Stomach (tissue), 9 donors: ENCODE measurements around the gene PPP1R15A. TPM values are rescaled to one million over a fixed set of nuclear protein-coding genes. Genes with fewer than 3 reads are reported as not detected.
"Not testable (repeated sequence)": the region's sequence is repeated elsewhere in the genome, so short reads cannot be mapped to it uniquely, and the experiment has no call there.

Experiments
- DNase-seq, 2 donors: peaks; one replicate each; pipeline versions ENCODE4 v3.0.0 to v3.0.0-alpha.2; 2013 to 2019
- H3K27ac ChIP-seq, 5 donors: fragments of 200-600 bp in 4 of 5; sonication (generic) in 4 of 5; one replicate each; pipeline ENCODE4 v1.5.1; 2013 to 2019; ENCODE audit warnings: mild to moderate bottlenecking in 1 of 5, moderate library complexity in 1 of 5
- H3K27me3 ChIP-seq, 3 donors: fragments of 200-600 bp; sonication (generic); one replicate each; pipeline ENCODE4 v1.5.1; 2017 to 2019; ENCODE audit warnings: mixed run types in 1 of 3
- H3K36me3 ChIP-seq, 4 donors: fragments of 200-600 bp; sonication (generic); 1 replicate in 3 of 4; 2 replicates in 1 of 4; pipeline ENCODE4 v1.5.1; 2016 to 2019
- H3K4me1 ChIP-seq, 4 donors: fragments of 200-600 bp; sonication (generic); one replicate each; pipeline ENCODE4 v1.5.1; 2016 to 2019
- H3K4me3 ChIP-seq, 4 donors: fragments of 200-600 bp; sonication (generic) in 3 of 4; one replicate each; pipeline ENCODE4 v1.5.1; 2016 to 2019; ENCODE audit warnings: mild to moderate bottlenecking in 1 of 4
- H3K9me3 ChIP-seq, 4 donors: fragments of 200-600 bp; sonication (generic); one replicate each; pipeline ENCODE4 v1.5.1; 2016 to 2019
- EP300 ChIP-seq: sonication (generic); formaldehyde crosslinking; IDR thresholded peaks from one replicate; pipeline ENCODE4 v1.6.1; 2017; ENCODE audit warnings: antibody characterized with exemption
- POLR2A ChIP-seq, 4 donors: fragments of 450-650 bp; IDR thresholded peaks; one replicate each; pipeline ENCODE4 v1.6.1; 2016; ENCODE audit warnings: antibody characterized with exemption in 4 of 4, control low read depth in 2 of 4, mild to moderate bottlenecking in 1 of 4, moderate library complexity in 1 of 4
- POLR2AphosphoS5 ChIP-seq, 3 donors: sonication (generic); formaldehyde crosslinking; IDR thresholded peaks; one replicate each; pipeline ENCODE4 v1.6.1; 2016; ENCODE audit warnings: antibody characterized with exemption in 3 of 3
- WGBS, 5 donors: extraction: QIAGEN DNeasy Blood & Tissue Kit in 3 of 5; methylation state at CpG; one replicate each; pipeline versions ENCODE4 v1.1.5 to v1.1.7; 2013 to 2018; 5-methylcytosine and 5-hydroxymethylcytosine counted together
- intact Hi-C: fragments of 100-400 bp; cut with DNase I; formaldehyde crosslinking; loops from one replicate; pipeline ENCODE4 v1.15.1; 2023; ENCODE audit warnings: low total_unique reads
- polyA plus RNA-seq, 3 donors: library from polyadenylated mRNA; stranded (reverse); fragments of 200-250 nt; gene quantifications; one replicate each; pipeline ENCODE4 v1.2.3, GENCODE V29; 2013
- total RNA-seq, 5 donors: library from RNA; depleted of rRNA; stranded (reverse); fragments of >200 nt; gene quantifications; one replicate each; pipeline versions ENCODE4 v1.1.0 to v1.2.3, GENCODE V29; 2014 to 2016
- TF ChIP-seq, protein P1 (sequence below), 7 experiments: fragments of 450-650 bp in 4 of 7; fragments of 200-600 bp in 3 of 7; sonication (generic) in 3 of 7; IDR thresholded peaks; one replicate each; pipeline ENCODE4 v1.5.1; 2016 to 2019; ENCODE audit warnings: antibody characterized with exemption in 7 of 7, control low read depth in 2 of 7, mild to moderate bottlenecking in 1 of 7
- donor health status: healthy with polysubstance abuse.
- donor health status: Bipolar disorder and iron deficiency.
- donor health status: healthy.

The PPP1R15A gene
- total and polyA plus RNA-seq, 8 donors: 14.6 to 107 (median 36.1) TPM

DNA sequence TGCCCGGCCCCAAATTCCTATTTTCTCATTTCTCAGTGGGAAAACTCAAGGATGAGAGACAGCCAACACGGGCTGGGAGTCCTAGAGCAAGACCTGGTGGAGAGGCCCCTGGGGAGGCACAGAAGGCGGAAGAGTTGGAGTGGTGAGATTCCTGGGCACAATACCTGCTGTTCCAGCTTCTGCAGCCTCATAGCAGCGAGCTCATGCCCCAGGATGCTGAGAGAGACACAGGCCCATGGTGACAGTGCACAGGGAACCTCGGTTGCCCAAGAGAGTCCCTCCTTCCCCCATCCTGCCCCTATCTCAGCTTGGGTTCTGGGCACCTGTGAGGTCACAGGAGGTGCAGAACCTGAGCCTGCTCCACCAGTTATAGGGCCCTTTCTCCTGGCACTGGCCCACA is 25.0 kb downstream of the PPP1R15A start:
- intact Hi-C loops: no loop called here
- H3K27me3 ChIP-seq: peaks cover 0 to 25% (median 0%) of the 10 kb centered on the region in 3 donors
- no peak overlapping the region for H3K4me3 ChIP-seq
- H3K36me3 ChIP-seq: peaks cover 0 to 8% (median 3%) of the 10 kb centered on the region in 4 donors
- peak overlapping the region in 4 of 5 donors; percentile 58 to 81 (median 64) for H3K27ac ChIP-seq
- TF ChIP-seq POLR2A (IDR thresholded peaks at IDR 0.05) (no peak), POLR2AphosphoS5 (IDR thresholded peaks at IDR 0.05) (no peak), EP300 (no peak)
- TF ChIP-seq, protein P1, sequence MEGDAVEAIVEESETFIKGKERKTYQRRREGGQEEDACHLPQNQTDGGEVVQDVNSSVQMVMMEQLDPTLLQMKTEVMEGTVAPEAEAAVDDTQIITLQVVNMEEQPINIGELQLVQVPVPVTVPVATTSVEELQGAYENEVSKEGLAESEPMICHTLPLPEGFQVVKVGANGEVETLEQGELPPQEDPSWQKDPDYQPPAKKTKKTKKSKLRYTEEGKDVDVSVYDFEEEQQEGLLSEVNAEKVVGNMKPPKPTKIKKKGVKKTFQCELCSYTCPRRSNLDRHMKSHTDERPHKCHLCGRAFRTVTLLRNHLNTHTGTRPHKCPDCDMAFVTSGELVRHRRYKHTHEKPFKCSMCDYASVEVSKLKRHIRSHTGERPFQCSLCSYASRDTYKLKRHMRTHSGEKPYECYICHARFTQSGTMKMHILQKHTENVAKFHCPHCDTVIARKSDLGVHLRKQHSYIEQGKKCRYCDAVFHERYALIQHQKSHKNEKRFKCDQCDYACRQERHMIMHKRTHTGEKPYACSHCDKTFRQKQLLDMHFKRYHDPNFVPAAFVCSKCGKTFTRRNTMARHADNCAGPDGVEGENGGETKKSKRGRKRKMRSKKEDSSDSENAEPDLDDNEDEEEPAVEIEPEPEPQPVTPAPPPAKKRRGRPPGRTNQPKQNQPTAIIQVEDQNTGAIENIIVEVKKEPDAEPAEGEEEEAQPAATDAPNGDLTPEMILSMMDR (IDR thresholded peaks at IDR 0.05): no peak
- H3K9me3 ChIP-seq: no peaks in the 10 kb centered on the region
- H3K4me1 ChIP-seq: peaks cover 15 to 42% (median 33%) of the 10 kb centered on the region in 4 donors
- 71 to 87% (median 82%) methylated on average over 5 of the region's 5 CpGs for WGBS, 5 donors
- DNase-seq: no peak

DNA sequence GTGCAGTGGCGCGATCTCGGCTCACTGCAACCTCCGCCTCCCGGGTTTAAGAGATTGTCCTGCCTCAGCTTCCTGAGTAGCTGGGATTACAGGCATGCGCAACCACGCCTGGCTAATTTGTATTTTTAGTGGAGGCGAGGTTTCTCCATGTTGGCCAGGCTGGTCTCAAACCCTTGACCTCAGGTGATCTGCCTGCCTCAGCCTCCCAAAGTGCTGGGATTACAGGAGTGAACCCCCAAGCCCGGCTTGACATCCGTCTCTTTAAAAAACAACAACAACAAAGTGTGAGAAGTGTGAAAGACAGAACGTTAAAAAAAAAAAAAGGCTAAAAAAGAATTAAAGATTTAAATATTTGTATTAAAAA is 27.1 kb downstream of the PPP1R15A start:
- Histone ChIP-seq H3K4me3 (peak overlapping the region; percentile 82 to 93 (median 86)), H3K36me3 (peaks cover 0 to 15% (median 8%) of the 10 kb centered on the region in 4 donors), H3K4me1 (peaks cover 23 to 52% (median 42%) of the 10 kb centered on the region in 4 donors), H3K27ac (peak overlapping the region; percentile 83 to 97 (median 94)), H3K27me3 (peaks cover 0 to 19% (median 0%) of the 10 kb centered on the region in 3 donors)
- H3K9me3 ChIP-seq, intact Hi-C loops, DNase-seq: not testable (repeated sequence)
- WGBS, 5 donors: 76 to 81% (median 77%) methylated on average over 11 of the region's 11 CpGs

DNA sequence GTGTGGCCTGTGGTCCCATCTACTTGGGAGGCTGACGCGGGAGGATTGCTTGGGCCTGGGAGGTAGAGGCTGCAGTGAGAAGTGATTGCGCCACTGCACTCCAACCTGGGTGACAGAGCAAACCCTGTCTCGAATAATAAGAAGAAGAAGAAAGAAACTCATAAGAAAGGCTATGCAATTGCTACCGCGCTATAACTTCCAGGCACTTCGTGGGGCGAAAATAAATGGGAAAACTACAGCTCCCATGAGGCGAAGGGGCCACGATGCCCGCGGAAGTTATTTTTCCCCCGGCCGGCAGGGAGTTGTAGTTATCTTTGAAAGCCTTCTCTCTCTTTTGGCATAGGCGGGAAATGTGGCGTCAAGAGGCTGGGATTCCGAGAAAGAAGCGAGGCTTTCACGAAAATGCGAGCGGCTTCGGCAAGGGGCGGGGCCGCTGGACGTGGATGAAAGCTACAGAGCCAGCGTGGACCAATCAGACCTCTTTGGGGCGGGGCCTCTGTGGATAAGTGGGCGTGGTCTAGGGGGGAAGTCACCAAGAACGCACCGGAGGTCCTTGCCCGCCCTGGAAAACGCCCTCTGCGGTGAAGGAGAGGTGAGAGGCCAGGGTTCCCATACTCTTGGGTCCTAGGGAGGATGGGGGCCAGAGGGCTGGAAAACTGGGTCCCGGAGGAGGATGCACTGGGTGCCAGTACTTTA is 27.7 kb downstream of the PPP1R15A start, which contains the start of gene NUCB1:
Gene NUCB1 (plus strand): TSS at position 532 of the 696 bp plus-strand sequence. CDS start 485 bp downstream, outside the sequence.
- DNase-seq: peak; percentile 99 to 100
- intact Hi-C loops: no loop called here
- Histone ChIP-seq H3K9me3 (no peaks in the 10 kb centered on the region), H3K4me3 (peak within 1 kb of the TSS; percentile 82 to 93 (median 86)), H3K27ac (peak within 1 kb of the TSS; percentile 83 to 97 (median 94)), H3K36me3 (peaks cover 3 to 21% (median 13%) of the 10 kb centered on the region in 4 donors), H3K4me1 (peaks cover 23 to 52% (median 42%) of the 10 kb centered on the region in 4 donors), H3K27me3 (peaks cover 0 to 13% (median 0%) of the 10 kb centered on the region in 3 donors)
- TF ChIP-seq POLR2AphosphoS5 (IDR thresholded peaks at IDR 0.05) (peak; percentile 62 to 93 (median 85)), EP300 (peak; percentile 73), POLR2A (IDR thresholded peaks at IDR 0.05) (no peak)
- TF ChIP-seq, protein P1 (IDR thresholded peaks at IDR 0.05): peak in 2 of 7 experiments; percentile 16 to 38
- WGBS, 5 donors: 6 to 8% (median 7%) methylated on average over 34 of the region's 34 CpGs

DNA sequence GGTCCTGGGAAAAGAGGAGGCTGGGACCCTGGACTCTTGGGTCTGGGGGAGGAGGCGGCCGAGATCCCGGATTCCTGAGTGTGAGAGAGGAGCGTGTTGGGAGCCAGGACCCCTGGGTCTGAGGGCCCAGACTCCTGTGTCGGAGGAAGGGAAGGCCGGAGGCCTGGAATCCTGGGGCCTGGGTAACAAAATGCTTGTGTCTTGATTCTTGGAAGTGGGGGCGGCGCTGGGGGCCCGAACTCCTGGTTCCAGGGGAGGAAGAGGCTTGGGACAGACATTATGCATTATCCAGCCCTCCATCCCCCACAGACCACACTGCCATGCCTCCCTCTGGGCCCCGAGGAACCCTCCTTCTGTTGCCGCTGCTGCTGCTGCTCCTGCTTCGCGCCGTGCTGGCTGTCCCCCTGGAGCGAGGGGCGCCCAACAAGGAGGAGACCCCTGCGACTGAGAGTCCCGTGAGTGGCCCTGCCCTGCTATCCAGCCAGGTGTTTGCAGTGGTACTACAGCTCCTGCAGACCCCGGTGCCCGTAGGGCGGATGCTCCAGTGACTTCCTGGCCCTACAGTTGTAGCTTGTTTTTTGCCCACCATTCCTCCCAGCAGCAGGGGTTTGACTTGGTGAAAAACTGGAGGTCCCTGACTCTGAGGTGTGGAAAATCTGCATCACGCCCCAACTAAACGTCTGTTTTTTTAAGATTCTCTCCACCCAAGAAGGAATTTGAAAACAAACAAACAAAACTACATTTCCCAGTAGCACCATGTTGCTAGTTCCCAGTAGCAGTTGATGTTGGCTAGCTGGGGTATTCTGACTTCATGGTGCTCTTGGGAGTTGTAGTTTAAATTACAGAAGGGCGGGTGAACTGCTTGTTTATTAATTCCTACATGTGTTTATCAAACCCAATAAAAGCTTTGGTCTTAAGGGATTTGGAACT is 28.5 kb downstream of the PPP1R15A start:
- peak overlapping the region; percentile 65 to 97 (median 94) for H3K27ac ChIP-seq
- WGBS, 5 donors: 5 to 11% (median 7%) methylated on average over 17 to 24 of the region's 24 CpGs
- peaks cover 0 to 5% (median 0%) of the 10 kb centered on the region in 3 donors for H3K27me3 ChIP-seq
- H3K9me3 ChIP-seq: no peaks in the 10 kb centered on the region
- intact Hi-C loops: no loop called here
- DNase-seq: peak in 1 of 2 donors; percentile 62
- H3K36me3 ChIP-seq: peaks cover 11 to 29% (median 22%) of the 10 kb centered on the region in 4 donors
- peaks cover 23 to 45% (median 39%) of the 10 kb centered on the region in 4 donors for H3K4me1 ChIP-seq
- no peak for TF ChIP-seq POLR2A (IDR thresholded peaks at IDR 0.05)
- TF ChIP-seq, protein P1 (IDR thresholded peaks at IDR 0.05): no peak
- no peak for TF ChIP-seq EP300
- TF ChIP-seq POLR2AphosphoS5 (IDR thresholded peaks at IDR 0.05): no peak
- H3K4me3 ChIP-seq: peak overlapping the region; percentile 82 to 93 (median 86)

DNA sequence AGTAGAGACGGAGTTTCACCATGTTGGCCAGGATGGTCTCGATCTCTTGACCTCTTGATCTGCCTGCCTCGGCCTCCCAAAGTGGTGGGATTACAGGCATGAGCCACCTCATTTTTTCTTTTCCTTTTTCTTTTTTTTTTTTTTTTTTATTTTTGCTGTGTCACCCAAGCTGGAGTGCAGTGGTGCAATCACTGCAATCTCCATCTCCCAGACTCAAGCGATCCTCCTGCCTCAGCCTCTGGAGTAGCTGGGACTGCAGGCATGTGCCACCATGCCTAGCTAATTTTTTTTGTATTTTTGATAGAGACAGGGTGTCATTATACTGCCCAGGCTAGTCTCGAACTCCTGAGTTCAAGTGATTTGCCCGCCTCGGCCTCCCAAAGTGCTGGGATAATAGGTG is 30.1 kb downstream of the PPP1R15A start:
- H3K9me3 ChIP-seq, DNase-seq, intact Hi-C loops, H3K27ac ChIP-seq, H3K27me3 ChIP-seq: not testable (repeated sequence)
- Histone ChIP-seq H3K36me3 (peaks cover 20 to 44% (median 37%) of the 10 kb centered on the region in 4 donors), H3K4me1 (peaks cover 23 to 38% (median 35%) of the 10 kb centered on the region in 4 donors), H3K4me3 (peak overlapping the region in 1 of 4 donors; percentile 7)
- 92 to 98% (median 97%) methylated on average over 7 of the region's 7 CpGs for WGBS, 5 donors

DNA sequence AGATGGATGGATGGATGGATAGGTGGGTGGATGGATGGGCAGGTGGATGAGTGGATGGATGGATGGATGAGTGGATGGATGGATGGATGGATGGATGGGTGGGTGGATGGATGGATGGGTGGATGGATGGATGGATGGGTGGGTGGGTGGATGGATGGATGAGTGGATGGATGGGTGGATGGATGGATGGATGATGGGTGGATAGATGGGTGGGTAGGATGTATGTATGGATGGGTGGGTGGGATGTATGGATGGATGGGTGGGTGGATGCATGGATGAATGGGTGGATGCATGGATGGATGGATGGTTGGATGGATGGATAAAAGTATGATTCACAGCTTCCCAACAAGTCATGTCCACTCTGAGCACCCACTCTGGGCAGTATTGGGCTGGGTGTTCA is 31.6 kb downstream of the PPP1R15A start:
- peaks cover 25 to 59% (median 52%) of the 10 kb centered on the region in 4 donors for H3K36me3 ChIP-seq
- intact Hi-C loops, H3K9me3 ChIP-seq, H3K27ac ChIP-seq, H3K4me3 ChIP-seq, DNase-seq, H3K27me3 ChIP-seq: not testable (repeated sequence)
- peaks cover 23 to 38% (median 35%) of the 10 kb centered on the region in 4 donors for H3K4me1 ChIP-seq
